ENCODE results near the gene SH3BP4.

The SH3BP4 gene

GRCh38 chr2:234983011-234983726 lies 31.4 kb downstream of the SH3BP4 start:
- DNase-seq: peak; percentile 69

GRCh38 chr2:234985608-234986245 lies 33.9 kb downstream of the SH3BP4 start:
- no peak for DNase-seq

- no peak for DNase-seq
These were observed 34.6 kb downstream of the SH3BP4 start for GRCh38 chr2:234986390-234986789.

- no peak for DNase-seq
These were observed 35.3 kb downstream of the SH3BP4 start for GRCh38 chr2:234986876-234987720.

- DNase-seq: no peak
These were observed 35.9 kb downstream of the SH3BP4 start for GRCh38 chr2:234987754-234988153.

- no peak for DNase-seq
These were observed 36.7 kb downstream of the SH3BP4 start for GRCh38 chr2:234988491-234988890.

GRCh38 chr2:234989183-234989701 lies 37.4 kb downstream of the SH3BP4 start:
- DNase-seq: peak; percentile 38

- no peak for DNase-seq
These were observed 38.5 kb downstream of the SH3BP4 start for GRCh38 chr2:234990300-234990699.

- DNase-seq: no peak
These were observed 39.5 kb downstream of the SH3BP4 start for GRCh38 chr2:234991290-234991689.

- DNase-seq: no peak
These were observed 40.0 kb downstream of the SH3BP4 start for GRCh38 chr2:234991793-234992192.

- DNase-seq: no peak
These were observed 40.4 kb downstream of the SH3BP4 start for GRCh38 chr2:234992196-234992595.

- DNase-seq: no peak
These were observed 41.0 kb downstream of the SH3BP4 start for GRCh38 chr2:234992624-234993349.

- DNase-seq: no peak
These were observed 41.7 kb downstream of the SH3BP4 start for GRCh38 chr2:234993541-234993981.

GRCh38 chr2:234994438-234995321 lies 42.9 kb downstream of the SH3BP4 start:
- no peak for DNase-seq

- DNase-seq: no peak
These were observed 43.7 kb downstream of the SH3BP4 start for GRCh38 chr2:234995332-234996068.

- no peak for DNase-seq
These were observed 44.5 kb downstream of the SH3BP4 start for GRCh38 chr2:234996069-234996940.

GRCh38 chr2:234996941-234997270 lies 45.1 kb downstream of the SH3BP4 start:
- DNase-seq: no peak

GRCh38 chr2:234997389-234997788 lies 45.6 kb downstream of the SH3BP4 start:
- DNase-seq: no peak

- no peak for DNase-seq
These were observed 46.8 kb downstream of the SH3BP4 start for GRCh38 chr2:234998404-234999211.

Measured in SHP77 treated with DMSO at 0.1 percent for 48 hours (cell line).